Calu3 (cell line): ENCODE data around the gene EGFR. TPM values are rescaled to one million over a fixed set of nuclear protein-coding genes. Genes with fewer than 3 reads are reported as not detected.

Source experiments
- BruUV-seq: library from RNA; stranded (reverse); fragments of 400-500 nt; replicated peaks from 2 replicates; lab custom pipeline; 2021; lab: Mats Ljungman, UMichigan
- CTCF ChIA-PET: fragments of 300-600 bp; sonication (Branson Sonifier 250); formaldehyde crosslinking; loops from one replicate; lab custom pipeline; 2022; ENCODE audit warnings: antibody characterized with exemption; lab: Charles Lee
- DNase-seq: peaks from one replicate; pipeline ENCODE4 v3.0.0; 2022
- H3K27ac Mint-ChIP-seq: one replicate; pipeline ENCODE4 v1.8.0; 2022; ENCODE audit warnings: mixed read lengths; ENCODE audit not compliant: unreplicated experiment
- H3K27me3 Mint-ChIP-seq: one replicate; pipeline ENCODE4 v1.8.0; 2022; ENCODE audit warnings: mixed read lengths; ENCODE audit not compliant: unreplicated experiment
- H3K36me3 Mint-ChIP-seq: one replicate; pipeline ENCODE4 v1.8.0; 2022; ENCODE audit warnings: mild to moderate bottlenecking, moderate library complexity, mixed read lengths; ENCODE audit not compliant: insufficient read depth, unreplicated experiment
- H3K4me1 Mint-ChIP-seq: one replicate; pipeline ENCODE4 v1.8.0; 2022; ENCODE audit warnings: mild to moderate bottlenecking, low read depth, mixed read lengths; ENCODE audit not compliant: unreplicated experiment
- H3K4me3 Mint-ChIP-seq: one replicate; pipeline ENCODE4 v1.8.0; 2022; ENCODE audit warnings: mild to moderate bottlenecking, low read depth, moderate library complexity, mixed read lengths; ENCODE audit not compliant: unreplicated experiment
- H3K9me3 Mint-ChIP-seq: one replicate; pipeline ENCODE4 v1.8.0; 2022; ENCODE audit warnings: low read depth, mixed read lengths; ENCODE audit not compliant: unreplicated experiment
- CTCF ChIP-seq: fragments of 200-600 bp; IDR thresholded peaks from one replicate; pipeline ENCODE4 v1.8.0; 2022; ENCODE audit warnings: antibody characterized with exemption; ENCODE audit not compliant: unreplicated experiment
- intact Hi-C: fragments of 100-400 bp; cut with micrococcal nuclease; formaldehyde crosslinking; loops from one replicate; pipeline ENCODE4 v1.10.0; 2022; ENCODE audit not compliant: unreplicated experiment
- total RNA-seq: library from RNA; stranded (reverse); gene quantifications from 2 replicates; pipeline ENCODE4 v1.2.3, GENCODE V29; 2022

The EGFR gene
- total RNA-seq, 1 experiment from 2014 or later: 87.4 TPM

GRCh38 chr7:55112056-55112455 is 93.2 kb downstream of the EGFR start:
- Mint-ChIP-seq H3K27ac (no peak overlapping the region), H3K4me1 (peaks cover 56% of the 10 kb centered on the region), H3K27me3 (no peaks in the 10 kb centered on the region), H3K36me3 (no peaks in the 10 kb centered on the region), H3K9me3 (no peaks in the 10 kb centered on the region), H3K4me3 (no peak overlapping the region)
- TF ChIP-seq CTCF: no peak
- intact Hi-C loops: no loop called here
- no TSS peak for BruUV-seq
- CTCF ChIA-PET: no interaction called here
- no peak for DNase-seq

- CTCF ChIA-PET: no interaction called here
Observed at GRCh38 chr7:55113760-55114540, 95.1 kb downstream of the EGFR start.

GRCh38 chr7:55117286-55117685 is 98.5 kb downstream of the EGFR start:
- Mint-ChIP-seq H3K4me1 (peaks cover 46% of the 10 kb centered on the region), H3K9me3 (no peaks in the 10 kb centered on the region), H3K36me3 (peaks cover 10% of the 10 kb centered on the region), H3K4me3 (no peak overlapping the region), H3K27me3 (no peaks in the 10 kb centered on the region), H3K27ac (no peak overlapping the region)
- no TSS peak for BruUV-seq
- CTCF ChIA-PET: no interaction called here
- intact Hi-C loops: no loop called here
- no peak for DNase-seq
- TF ChIP-seq CTCF: no peak

More at GRCh38 chr7:55113760-55114540, 95.1 kb downstream of the EGFR start:
- peak overlapping the region; percentile 22 for H3K27ac Mint-ChIP-seq
- TF ChIP-seq CTCF: no peak
- no TSS peak for BruUV-seq
- no peaks in the 10 kb centered on the region for H3K9me3 Mint-ChIP-seq
- no peak for DNase-seq
- no peaks in the 10 kb centered on the region for H3K27me3 Mint-ChIP-seq
- no peak overlapping the region for H3K4me3 Mint-ChIP-seq
- no peaks in the 10 kb centered on the region for H3K36me3 Mint-ChIP-seq
- intact Hi-C loops: no loop called here
- peaks cover 37% of the 10 kb centered on the region for H3K4me1 Mint-ChIP-seq

GRCh38 chr7:55118426-55118825 is 99.6 kb downstream of the EGFR start:
- no TSS peak for BruUV-seq
- H3K4me1 Mint-ChIP-seq: peaks cover 42% of the 10 kb centered on the region
- no peak overlapping the region for H3K27ac Mint-ChIP-seq
- intact Hi-C loops: no loop called here
- no peaks in the 10 kb centered on the region for H3K27me3 Mint-ChIP-seq
- TF ChIP-seq CTCF: no peak
- DNase-seq: no peak
- peaks cover 10% of the 10 kb centered on the region for H3K36me3 Mint-ChIP-seq
- no peaks in the 10 kb centered on the region for H3K9me3 Mint-ChIP-seq
- H3K4me3 Mint-ChIP-seq: no peak overlapping the region
- CTCF ChIA-PET: interaction anchor here (0.6 kb wide), 1 partner anchor 241 kb away, joined by 3 read pairs; no protein-coding TSS in a partner anchor
